Fibroblast of villous mesenchyme (primary cell): Measurements from ENCODE around the gene PLEKHA7. TPM values are rescaled to one million over a fixed set of nuclear protein-coding genes. Genes with fewer than 3 reads are reported as not detected.

ENCODE experiments used
- DNase-seq: peaks from one replicate; pipeline ENCODE4 v3.0.0-alpha.2; 2010; ENCODE audit warnings: low read depth
- H3K4me3 ChIP-seq: 2 replicates; pipeline ENCODE4 v1.5.1; 2011; ENCODE audit warnings: low read depth, mild to moderate bottlenecking, low read length
- total RNA-seq: library from RNA; depleted of rRNA; stranded (reverse); fragments of >200 nt; gene quantifications from 2 replicates; pipeline ENCODE4 v1.2.3, GENCODE V29; 2012
- TF ChIP-seq, protein P1 (sequence below): IDR thresholded peaks from 2 replicates; pipeline ENCODE4 v1.5.1; 2012; ENCODE audit warnings: low read depth, mild to moderate bottlenecking, low read length; ENCODE audit not compliant: insufficient read depth

Gene PLEKHA7
- total RNA-seq, 1 donor = 0.86 TPM

DNA sequence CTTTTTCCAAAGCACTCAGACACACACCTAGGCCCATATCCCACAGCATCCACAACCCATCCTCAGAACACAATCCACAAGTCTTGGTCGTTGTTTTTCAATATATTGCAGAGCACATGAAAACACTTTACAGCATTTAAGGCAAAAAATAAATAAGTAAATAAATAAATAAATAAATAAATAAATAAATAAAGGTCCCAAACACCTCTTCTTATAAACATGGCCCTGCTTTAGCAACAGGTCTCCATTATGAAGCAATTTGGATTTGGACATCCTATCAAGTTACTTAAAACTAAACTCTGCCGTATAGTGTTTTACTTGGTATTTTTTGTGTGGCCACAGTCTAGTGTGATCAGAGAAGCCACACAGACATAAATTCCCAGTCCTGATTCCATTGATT lies 10.7 kb upstream of the PLEKHA7 start:
- DNase-seq = no peak
- TF ChIP-seq, protein P1, sequence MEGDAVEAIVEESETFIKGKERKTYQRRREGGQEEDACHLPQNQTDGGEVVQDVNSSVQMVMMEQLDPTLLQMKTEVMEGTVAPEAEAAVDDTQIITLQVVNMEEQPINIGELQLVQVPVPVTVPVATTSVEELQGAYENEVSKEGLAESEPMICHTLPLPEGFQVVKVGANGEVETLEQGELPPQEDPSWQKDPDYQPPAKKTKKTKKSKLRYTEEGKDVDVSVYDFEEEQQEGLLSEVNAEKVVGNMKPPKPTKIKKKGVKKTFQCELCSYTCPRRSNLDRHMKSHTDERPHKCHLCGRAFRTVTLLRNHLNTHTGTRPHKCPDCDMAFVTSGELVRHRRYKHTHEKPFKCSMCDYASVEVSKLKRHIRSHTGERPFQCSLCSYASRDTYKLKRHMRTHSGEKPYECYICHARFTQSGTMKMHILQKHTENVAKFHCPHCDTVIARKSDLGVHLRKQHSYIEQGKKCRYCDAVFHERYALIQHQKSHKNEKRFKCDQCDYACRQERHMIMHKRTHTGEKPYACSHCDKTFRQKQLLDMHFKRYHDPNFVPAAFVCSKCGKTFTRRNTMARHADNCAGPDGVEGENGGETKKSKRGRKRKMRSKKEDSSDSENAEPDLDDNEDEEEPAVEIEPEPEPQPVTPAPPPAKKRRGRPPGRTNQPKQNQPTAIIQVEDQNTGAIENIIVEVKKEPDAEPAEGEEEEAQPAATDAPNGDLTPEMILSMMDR = no peak

DNA sequence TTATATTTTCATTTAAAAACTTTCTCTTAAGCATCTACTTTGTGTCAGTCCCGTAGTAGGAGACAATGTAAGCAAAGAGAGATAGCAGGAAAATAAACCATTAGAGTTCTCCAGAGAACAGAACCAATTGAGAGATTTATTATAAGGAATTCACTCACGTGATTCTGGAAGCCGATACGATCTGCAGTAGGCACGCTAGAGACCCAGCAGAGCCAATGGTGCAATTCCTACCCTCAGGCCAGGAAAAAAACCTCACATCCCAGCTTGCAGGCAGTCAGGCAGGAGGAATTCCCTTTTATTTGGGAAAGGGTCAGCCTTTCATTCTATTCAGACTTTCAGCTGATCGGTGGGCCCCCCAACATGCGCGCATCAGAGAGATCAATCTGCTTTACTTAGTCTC lies 7.3 kb upstream of the PLEKHA7 start:
- TF ChIP-seq, protein P1 = no peak
- H3K4me3 ChIP-seq = no peak overlapping the region
- peak; percentile 20 for DNase-seq

More for the DNA sequence above, 10.7 kb upstream of the PLEKHA7 start:
- H3K4me3 ChIP-seq = no peak overlapping the region

DNA sequence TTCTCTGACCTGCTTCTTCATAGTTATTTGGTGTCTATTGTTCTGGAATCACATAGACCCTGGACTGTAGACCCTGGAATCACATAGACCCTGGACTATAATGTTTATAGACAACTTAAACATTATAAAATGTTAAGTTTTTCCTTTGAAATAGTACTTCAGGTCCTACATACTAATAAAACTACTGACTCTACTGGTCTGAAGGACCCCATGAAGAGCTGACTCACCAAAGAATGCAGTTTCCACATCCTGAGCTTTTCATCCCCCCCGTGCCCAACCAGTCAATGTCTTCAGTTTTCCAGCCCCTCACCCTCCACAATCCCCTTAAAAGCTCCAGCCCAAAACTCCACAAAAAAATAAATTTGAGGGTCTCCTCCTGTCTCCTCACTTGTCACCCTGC lies 6.6 kb upstream of the PLEKHA7 start:
- no peak for DNase-seq
- TF ChIP-seq, protein P1 = no peak
- no peak overlapping the region for H3K4me3 ChIP-seq

DNA sequence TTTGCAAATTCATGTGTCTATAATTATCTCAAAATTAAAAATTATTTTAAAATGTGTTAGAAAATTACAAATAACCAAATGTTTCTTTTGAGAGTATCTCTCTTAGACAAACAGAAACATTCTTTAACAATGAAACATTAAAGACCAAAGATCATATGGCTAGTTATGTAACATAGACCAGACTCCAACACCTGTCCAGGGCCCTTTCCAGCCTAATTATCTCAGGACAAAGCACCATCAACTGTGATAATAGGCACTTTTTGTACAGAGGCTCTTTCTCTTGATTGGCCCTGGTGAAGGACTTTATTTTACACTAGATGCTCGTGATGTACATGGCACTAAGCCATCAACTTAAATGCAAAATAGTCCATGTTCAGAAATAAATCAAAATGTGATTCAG lies 5.0 kb upstream of the PLEKHA7 start:
- no peak overlapping the region for H3K4me3 ChIP-seq
- DNase-seq = no peak
- TF ChIP-seq, protein P1 = no peak

DNA sequence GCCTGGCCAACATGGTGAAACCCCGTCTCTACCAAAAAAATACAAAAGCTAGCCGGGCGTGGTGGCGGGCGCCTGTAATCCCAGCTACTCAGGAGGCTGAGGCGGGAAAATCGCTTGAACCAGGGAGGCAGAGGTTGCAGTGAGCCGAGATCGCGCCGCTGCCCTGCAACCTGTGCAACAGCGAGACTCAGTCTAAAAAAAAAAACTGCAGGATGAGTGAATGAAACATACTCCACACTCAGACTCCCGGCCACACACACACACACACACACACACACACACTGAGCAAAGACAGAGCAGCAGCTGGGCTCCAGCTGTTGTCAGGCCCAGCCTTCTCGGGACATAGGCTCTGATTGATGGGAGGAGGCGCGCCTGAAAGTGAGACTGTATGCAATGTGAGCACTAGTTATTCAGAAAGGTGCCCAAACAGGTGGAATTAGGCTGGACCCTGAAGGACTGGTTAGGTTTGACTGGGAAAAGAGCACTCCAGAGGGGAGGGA lies 1.5 kb upstream of the PLEKHA7 start:
- DNase-seq = peak; percentile 56
- H3K4me3 ChIP-seq = no peak overlapping the region
- TF ChIP-seq, protein P1 = no peak

DNA sequence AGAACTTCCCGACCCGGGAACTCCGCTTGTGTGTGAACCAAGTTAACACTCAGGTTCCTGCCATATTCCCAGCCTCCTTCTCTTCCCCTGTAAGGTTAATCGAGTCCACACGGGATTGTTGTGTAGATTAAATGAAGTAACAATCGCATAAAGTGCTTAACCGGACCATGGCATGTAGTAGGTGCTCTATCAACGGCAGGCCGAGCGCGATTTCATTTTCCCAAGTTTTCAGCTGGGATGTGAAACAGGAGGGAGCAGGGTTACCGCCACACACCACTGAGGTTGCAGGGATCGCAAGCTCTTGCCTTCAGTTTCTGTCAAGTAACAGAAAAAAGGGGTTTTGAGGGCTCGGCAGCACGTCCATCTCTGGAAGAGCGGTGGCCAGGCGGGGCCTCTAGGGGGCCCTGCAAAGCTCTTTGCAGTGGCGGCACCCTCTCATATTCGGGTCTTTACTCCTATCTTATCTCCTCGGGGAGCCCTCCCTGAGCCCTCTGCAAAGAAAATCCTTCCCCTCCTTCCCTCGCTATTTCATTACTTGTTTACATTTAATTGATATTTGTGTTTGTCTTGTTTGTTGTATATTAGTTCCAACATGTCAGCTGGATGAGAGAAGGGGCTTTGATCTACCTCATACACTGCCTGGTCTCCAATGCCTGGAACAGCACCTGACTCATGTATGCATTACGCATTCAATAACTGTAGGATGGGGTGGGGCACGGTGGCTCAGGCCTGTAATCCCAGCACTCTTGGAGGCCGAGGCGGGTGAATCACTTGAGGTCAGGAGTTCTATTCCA lies 816 bp upstream of the PLEKHA7 start:
- H3K4me3 ChIP-seq = peak overlapping the region; percentile 50
- DNase-seq = peak; percentile 23
- TF ChIP-seq, protein P1 = peak; percentile 34
